Measurements from ENCODE around the gene ITSN2. TPM values are rescaled to one million over a fixed set of nuclear protein-coding genes. Genes with fewer than 3 reads are reported as not detected.

Gene ITSN2
- total and polyA plus RNA-seq, 2 of the 8 experiments (the other 6 are each of a cell fraction or from before 2014, with no cell fraction given), result 9.3 to 17.0 TPM

DNA sequence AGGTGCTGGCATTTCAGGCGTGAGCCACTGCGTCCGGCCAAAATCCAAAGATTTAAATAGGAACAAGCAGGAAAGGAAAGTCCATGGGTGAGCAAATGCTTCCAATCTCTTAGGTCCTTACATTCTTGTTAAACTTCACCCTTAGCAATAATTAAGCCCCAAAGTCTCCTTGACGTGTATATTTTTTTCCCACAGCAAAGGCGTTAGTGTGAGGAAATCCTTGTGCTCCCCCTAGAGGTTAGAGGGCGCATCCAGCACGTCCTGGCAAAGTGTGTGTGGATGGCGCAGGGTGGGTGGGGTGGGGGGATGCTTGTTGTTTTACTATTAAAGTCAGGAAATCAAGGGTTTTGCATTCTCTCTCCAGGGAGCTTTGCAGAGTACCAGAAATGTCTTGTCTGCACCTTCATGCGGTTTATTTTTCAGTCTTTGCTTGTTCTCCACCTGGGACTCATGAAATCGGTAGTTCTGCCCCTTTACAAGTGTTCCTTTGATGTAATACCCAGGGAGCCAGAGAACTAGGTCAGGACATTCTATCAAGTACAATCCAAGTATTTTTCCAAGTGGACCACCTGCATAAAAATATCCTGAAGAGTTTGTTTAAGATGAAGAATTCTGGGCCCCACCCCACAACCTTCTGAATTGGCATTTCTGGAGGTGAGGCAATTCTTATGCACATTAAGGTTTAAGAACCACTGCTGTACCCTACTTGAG, 22.2 kb upstream of the ITSN2 start (continued):
- TF ChIP-seq, protein P1, sequence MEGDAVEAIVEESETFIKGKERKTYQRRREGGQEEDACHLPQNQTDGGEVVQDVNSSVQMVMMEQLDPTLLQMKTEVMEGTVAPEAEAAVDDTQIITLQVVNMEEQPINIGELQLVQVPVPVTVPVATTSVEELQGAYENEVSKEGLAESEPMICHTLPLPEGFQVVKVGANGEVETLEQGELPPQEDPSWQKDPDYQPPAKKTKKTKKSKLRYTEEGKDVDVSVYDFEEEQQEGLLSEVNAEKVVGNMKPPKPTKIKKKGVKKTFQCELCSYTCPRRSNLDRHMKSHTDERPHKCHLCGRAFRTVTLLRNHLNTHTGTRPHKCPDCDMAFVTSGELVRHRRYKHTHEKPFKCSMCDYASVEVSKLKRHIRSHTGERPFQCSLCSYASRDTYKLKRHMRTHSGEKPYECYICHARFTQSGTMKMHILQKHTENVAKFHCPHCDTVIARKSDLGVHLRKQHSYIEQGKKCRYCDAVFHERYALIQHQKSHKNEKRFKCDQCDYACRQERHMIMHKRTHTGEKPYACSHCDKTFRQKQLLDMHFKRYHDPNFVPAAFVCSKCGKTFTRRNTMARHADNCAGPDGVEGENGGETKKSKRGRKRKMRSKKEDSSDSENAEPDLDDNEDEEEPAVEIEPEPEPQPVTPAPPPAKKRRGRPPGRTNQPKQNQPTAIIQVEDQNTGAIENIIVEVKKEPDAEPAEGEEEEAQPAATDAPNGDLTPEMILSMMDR (IDR thresholded peaks at IDR 0.05; ENCODE audit: control extremely low read depth in 1 of 3, insufficient read depth in 1 of 3, low read depth in 1 of 3, low read length in 3 of 3), result peak; percentile 62 to 81 (median 66)

All from H1 (cell line).